Neutrophil (primary cell): ENCODE results near the gene LYSMD1.
A peak's percentile ranks its signal among the peaks of the same experiment; 100 is the strongest.
"Not testable (repeated sequence)": the region's sequence is repeated elsewhere in the genome, so short reads cannot be mapped to it uniquely, and the experiment has no call there.

Experiments used
- H3K27ac ChIP-seq: fragments of 200-600 bp; sonication (generic); 2 replicates; pipeline ENCODE4 v1.5.1; 2016; ENCODE audit warnings: mild to moderate bottlenecking, moderate library complexity
- H3K27me3 ChIP-seq: fragments of 200-600 bp; sonication (generic); 2 replicates; pipeline ENCODE4 v1.6.0; 2016; ENCODE audit warnings: mild to moderate bottlenecking
- H3K36me3 ChIP-seq: fragments of 200-600 bp; sonication (generic); 2 replicates; pipeline ENCODE4 v1.5.1; 2017
- H3K4me1 ChIP-seq, 2 experiments: fragments of 200-600 bp in 1 of 2; sonication (generic) in 1 of 2; 1 replicate in 1 of 2; 2 replicates in 1 of 2; pipeline versions ENCODE4 v1.5.1 to v1.6.1; 2013 to 2016; ENCODE audit warnings: low read depth in 1 of 2, low read length in 1 of 2, mild to moderate bottlenecking in 1 of 2, moderate library complexity in 1 of 2; ENCODE audit not compliant: control insufficient read depth in 1 of 2, insufficient read depth in 1 of 2
- H3K4me3 ChIP-seq, 2 experiments: fragments of 200-600 bp in 1 of 2; sonication (generic) in 1 of 2; 1 replicate in 1 of 2; 2 replicates in 1 of 2; pipeline ENCODE4 v1.5.1; 2013 to 2016; ENCODE audit warnings: low read depth in 1 of 2, low read length in 1 of 2, mild to moderate bottlenecking in 1 of 2, moderate library complexity in 1 of 2
- H3K9me3 ChIP-seq: fragments of 200-600 bp; sonication (generic); 2 replicates; pipeline ENCODE4 v1.5.1; 2016
- CTCF ChIP-seq: fragments of 200-600 bp; sonication (generic); IDR thresholded peaks from 2 replicates; pipeline ENCODE4 v1.5.1; 2016; ENCODE audit warnings: antibody characterized with exemption

The LYSMD1 gene

GRCh38 chr1:151199873-151200581 lies 34.3 kb upstream of the LYSMD1 start:
- Histone ChIP-seq H3K4me1 (peaks cover 19 to 22% of the 10 kb centered on the region in 2 experiments), H3K36me3 (peaks cover 13% of the 10 kb centered on the region), H3K27ac (peak overlapping the region; percentile 94), H3K27me3 (peaks cover 4% of the 10 kb centered on the region), H3K9me3 (no peaks in the 10 kb centered on the region), H3K4me3 (peak overlapping the region; percentile 88 to 99)
- TF ChIP-seq CTCF, result no peak

DNA sequence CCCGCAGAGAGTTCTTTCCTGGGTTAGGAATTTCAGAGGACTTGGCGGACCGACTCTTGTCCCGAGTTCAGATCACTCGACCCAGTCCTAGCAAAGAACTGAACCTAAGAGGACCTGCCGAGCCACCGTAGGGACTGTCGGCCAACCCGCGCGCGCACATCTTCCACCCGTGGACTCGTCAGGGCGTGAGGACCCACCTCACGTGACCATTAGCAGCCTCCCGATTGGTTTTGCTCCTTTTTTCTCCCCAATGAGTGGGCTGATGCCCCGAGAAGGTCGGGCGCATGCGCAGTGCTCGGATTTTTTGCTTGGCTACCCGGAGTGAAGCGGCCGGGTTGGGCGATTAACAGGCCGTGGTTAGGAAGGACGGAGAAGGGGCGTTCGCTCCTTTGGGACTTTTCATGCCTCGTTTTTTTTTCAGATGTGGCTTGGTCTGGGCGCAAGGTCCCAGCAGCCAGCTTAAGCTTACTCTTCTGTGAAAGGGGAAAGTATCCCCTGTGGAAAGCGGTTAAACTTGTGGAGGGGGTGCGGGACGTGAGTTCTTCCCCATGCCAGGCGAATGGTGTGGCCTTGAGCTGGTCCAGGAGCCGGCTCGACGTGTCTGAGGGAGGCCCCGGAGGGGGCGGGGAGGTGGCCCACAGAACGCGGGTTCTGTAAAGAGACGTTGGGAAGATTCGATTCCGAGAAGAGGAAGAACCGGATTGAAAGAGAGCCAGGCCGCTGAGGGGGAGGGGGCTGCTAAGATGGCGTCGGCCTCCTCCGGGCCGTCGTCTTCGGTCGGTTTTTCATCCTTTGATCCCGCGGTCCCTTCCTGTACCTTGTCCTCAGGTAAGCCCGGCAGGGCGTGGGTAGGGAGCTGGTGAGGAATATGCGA lies 32.8 kb upstream of the LYSMD1 start, which contains the start of gene PIP5K1A:
Gene PIP5K1A, plus strand, starts transcription at position 299 of the 874 bp plus-strand sequence. Its CDS starts 445 bp downstream, at position 744.
- Histone ChIP-seq H3K36me3 (peaks cover 10% of the 10 kb centered on the region), H3K27me3 (peaks cover 18% of the 10 kb centered on the region), H3K4me1 (peaks cover 19 to 22% of the 10 kb centered on the region in 2 experiments), H3K4me3 (peak within 1 kb of the TSS; percentile 88 to 99), H3K27ac (peak within 1 kb of the TSS; percentile 94), H3K9me3 (no peaks in the 10 kb centered on the region)
- TF ChIP-seq CTCF, result no peak

GRCh38 chr1:151197863-151198253 lies 32.2 kb upstream of the LYSMD1 start:
- peaks cover 24% of the 10 kb centered on the region for H3K27me3 ChIP-seq
- peak overlapping the region; percentile 88 to 99 for H3K4me3 ChIP-seq
- peak overlapping the region; percentile 94 for H3K27ac ChIP-seq
- no peak for TF ChIP-seq CTCF
- H3K4me1 ChIP-seq, result peaks cover 19 to 22% of the 10 kb centered on the region in 2 experiments
- peaks cover 4% of the 10 kb centered on the region for H3K36me3 ChIP-seq
- H3K9me3 ChIP-seq, result no peaks in the 10 kb centered on the region

GRCh38 chr1:151196292-151196800 lies 30.6 kb upstream of the LYSMD1 start:
- H3K36me3 ChIP-seq, result no peaks in the 10 kb centered on the region
- H3K4me1 ChIP-seq, result peaks cover 19 to 22% of the 10 kb centered on the region in 2 experiments
- H3K27me3 ChIP-seq, result peaks cover 34% of the 10 kb centered on the region
- H3K9me3 ChIP-seq, result no peaks in the 10 kb centered on the region
- TF ChIP-seq CTCF, result no peak
- no peak overlapping the region for H3K27ac ChIP-seq
- no peak overlapping the region for H3K4me3 ChIP-seq

DNA sequence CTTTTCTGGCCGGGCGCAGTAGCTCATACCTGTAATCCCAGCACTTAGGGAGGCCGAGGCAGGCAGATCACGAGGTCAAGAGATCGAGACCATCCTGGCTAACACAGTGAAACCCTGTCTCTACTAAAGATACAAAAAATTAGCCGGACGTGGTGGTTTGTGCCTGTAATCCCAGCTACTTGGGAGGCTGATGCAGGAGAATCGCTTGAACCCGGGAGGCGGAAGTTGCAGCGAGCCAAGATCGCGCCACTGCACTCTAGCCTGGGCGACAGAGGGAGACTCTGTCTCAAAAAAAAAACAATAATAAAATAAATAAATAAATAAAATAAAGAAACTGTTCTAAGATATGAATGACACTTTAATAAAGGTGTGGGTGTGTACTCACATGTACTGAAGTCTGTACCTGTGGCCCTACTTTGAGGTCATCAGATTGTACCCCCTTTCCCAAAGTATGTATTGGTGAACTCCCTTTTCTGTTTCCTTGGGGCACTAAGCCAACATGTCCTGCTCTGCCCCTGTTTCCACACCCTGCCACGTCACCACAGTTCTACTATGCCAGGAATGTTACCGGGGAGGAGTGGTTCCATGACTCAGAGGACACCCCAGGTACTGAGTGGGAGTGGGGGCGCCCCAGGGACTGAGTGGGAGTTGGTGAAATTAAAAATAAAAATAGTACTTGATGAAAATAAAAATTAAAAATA lies 29.3 kb upstream of the LYSMD1 start:
- Histone ChIP-seq H3K4me1 (peaks cover 18 to 22% of the 10 kb centered on the region in 2 experiments), H3K27me3 (peaks cover 34% of the 10 kb centered on the region)
- not testable (repeated sequence) for H3K27ac ChIP-seq, H3K36me3 ChIP-seq, H3K4me3 ChIP-seq, H3K9me3 ChIP-seq
